ENCODE data around the gene ZDHHC11.
"Not testable (repeated sequence)": the region's sequence is repeated elsewhere in the genome, so short reads cannot be mapped to it uniquely, and the experiment has no call there.

Gene ZDHHC11

DNA sequence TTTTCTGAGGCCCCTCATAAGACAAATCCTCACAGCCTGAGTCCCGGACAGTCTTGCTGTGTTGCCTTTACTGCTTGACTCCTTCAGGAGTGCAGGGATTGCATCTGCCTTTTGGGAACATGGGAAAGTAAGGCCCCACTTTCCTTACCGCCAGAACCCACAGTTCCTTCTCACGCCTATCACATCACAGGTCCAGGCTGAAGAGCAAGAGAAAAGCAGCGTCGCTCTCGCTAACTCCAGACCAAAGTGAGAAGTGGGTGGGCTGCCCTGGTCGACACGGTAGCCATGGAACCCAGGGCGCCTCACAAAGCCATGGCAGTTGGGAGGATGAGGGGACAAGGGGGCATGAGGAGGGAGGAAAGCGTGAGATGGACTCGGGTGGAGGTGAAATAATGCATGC, 7.9 kb upstream of the ZDHHC11 start:
- DNase-seq = no peak

DNA sequence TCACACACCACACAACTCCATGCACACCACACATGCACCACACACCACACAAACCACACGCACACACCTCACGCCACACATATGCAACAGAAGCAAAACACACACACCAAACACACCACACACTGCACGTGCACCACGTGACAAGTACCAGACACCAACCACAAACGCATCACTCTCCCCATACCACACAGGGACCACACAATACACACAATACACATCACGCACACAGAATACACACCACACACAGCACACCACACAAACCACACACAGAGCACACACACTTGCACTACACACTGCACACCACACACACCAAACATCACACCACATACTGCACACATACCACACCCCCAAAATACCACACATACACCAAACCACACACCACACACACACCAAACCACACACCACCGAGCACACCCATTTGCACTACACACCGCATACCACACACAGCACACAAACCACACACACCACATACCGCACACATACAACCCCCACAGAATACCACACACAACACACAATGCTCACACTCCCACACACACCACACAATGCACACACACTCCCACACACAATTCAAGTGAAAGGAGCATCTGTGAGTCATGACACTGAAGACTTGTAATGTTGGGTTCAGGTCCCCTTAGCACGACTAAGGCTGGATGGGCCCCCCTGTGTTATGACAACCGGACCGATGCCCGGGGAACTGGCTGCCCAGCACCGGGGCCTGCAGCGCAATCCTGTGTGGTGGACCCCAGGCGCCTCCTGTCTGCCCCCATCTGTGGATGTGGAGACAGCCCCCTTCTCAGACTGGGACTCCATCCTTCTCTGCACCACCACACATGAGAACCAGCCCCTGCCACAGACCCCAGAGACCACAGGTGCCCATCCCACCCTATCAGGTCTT, 6.0 kb upstream of the ZDHHC11 start:
- no peak for DNase-seq

DNA sequence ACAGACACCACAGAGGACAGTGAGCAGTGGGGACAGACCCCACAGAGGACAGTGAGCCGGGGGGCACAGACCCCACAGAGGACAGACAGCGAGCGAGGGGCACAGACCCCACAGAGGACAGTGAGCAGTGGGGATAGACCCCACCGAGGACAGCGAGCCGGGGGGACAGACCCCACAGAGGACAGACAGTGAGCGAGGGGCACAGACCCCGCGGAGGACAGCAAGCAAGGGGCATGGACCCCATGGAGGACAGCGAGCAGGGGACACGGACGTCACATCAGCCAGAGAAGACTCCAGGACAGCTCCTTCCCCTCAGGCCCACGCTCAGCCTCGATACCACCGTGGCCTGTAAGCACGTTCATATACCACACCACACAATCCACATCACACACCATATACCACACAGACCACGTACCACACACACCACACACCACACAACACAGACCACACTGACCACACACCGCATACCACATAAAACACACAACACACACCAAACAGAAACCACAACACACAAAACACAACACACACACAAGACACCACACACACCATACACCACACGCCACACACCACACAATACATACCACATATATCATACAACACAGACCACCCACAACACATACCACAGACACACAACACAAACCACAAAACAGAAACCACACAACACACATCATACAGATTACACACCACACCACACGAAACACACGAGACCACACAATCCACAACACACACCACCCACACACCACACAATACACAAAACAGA, 5.2 kb upstream of the ZDHHC11 start:
- DNase-seq = no peak

DNA sequence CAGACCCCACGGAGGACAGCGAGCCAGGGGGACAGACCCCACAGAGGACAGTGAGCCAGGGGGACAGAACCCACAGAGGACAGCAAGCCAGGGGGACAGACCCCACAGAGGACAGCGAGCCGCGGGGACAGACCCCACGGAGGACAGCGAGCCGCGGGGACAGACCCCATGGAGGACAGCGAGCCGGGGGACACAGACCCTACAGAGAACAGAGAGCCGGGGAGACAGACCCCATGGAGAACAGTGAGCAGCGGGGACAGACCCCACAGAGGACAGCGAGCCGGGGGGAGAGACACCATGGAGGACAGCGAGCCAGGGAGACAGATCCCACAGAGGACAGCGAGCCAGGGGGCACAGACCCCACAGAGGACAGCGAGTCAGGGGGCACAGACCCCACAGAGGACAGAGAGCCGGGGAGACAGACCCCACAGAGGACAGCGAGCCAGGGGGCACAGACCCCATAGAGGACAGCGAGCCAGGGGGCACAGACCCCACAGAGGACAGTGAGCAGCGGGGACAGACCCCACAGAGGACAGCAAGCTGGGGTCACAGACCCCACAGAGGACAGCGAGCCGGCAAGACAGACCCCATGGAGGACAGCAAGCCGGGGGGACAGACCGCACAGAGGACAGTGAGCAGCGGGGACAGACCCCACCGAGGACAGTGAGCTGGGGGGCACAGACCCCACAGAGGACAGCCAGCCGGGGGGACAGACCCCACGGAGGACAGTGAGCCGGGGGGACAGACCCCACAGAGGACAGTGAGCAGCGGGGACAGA, 4.4 kb upstream of the ZDHHC11 start:
- no peak for DNase-seq

DNA sequence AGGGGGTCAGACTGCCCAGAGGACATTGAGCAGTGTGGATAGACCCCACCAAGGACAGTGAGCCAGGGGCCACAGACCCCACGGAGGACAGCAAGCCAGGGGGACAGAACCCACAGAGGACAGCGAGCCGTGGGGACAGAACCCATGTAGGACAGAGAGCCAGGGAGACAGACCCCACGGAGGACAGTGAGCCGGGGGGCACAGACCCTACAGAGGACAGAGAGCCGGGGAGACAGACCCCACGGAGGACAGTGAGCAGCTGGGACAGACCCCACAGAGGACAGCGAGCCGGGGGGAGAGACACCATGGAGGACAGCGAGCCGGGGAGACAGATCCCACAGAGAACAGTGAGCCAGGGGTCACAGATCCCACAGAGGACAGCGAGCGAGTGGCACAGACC, 3.4 kb upstream of the ZDHHC11 start:
- no peak for DNase-seq

DNA sequence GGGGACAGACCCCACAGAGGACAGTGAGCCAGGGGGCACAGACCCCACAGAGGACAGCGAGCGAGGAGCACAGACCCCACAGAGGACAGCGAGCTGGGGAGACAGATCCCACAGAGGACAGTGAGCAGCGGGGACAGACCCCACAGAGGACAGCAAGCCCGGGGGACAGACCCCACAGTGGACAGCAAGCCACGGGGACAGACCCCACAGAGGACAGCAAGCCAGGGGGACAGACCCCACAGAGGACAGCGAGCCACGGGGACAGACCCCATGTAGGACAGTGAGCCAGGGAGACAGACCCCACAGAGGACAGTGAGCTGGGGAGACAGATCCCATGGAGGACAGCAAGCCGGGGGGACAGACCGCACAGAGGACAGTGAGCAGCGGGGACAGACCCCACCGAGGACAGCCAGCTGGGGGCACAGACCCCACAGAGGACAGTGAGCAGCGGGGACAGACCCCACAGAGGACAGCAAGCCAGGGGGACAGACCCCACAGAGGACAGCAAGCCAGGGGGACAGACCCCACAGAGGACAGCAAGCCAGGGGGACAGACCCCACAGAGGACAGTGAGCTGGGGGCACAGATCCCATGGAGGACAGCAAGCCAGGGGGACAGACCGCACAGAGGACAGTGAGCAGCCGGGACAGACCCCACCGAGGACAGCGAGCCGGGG, 2.8 kb upstream of the ZDHHC11 start:
- not testable (repeated sequence) for DNase-seq

DNA sequence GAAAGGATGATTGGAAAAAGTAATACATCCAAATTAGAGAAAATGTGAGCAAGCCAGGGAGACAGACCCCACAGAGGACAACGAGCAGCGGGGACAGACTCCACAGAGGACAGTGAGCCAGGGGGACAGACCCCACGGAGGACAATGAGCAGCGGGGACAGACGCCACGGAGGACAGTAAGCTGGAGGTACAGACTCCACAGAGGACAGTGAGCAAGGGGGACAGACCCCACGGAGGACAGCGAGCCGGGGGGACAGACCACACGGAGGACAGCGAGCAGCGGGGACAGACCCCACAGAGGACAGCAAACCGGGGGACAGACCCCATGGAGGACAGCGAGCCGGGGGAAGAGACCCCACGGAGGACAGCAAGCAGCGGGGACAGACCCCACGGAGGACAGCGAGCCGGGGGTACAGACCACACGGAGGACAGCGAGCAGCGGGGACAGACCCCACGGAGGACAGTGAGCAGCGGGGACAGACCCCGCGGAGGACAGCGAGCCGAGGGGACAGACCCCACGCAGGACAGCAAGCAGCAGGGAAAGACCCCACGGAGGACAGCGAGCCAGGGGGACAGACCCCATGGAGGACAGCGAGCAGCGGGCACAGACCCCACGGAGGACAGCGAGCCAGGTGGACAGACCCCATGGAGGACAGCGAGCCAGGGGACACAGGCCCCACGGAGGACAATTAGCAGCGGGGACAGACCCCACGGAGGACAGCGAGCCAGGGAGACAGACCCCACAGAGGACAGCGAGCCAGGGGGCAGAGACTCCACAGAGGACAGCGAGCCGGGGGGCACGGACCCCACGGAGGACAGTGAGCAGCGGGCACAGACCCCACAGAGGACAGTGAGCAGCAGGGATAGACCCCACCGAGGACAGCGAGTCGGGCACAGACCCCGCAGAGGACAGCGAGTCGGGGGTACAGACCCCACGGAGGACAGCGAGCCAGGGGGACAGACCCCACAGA, 1.9 kb upstream of the ZDHHC11 start:
- DNase-seq = no peak

DNA sequence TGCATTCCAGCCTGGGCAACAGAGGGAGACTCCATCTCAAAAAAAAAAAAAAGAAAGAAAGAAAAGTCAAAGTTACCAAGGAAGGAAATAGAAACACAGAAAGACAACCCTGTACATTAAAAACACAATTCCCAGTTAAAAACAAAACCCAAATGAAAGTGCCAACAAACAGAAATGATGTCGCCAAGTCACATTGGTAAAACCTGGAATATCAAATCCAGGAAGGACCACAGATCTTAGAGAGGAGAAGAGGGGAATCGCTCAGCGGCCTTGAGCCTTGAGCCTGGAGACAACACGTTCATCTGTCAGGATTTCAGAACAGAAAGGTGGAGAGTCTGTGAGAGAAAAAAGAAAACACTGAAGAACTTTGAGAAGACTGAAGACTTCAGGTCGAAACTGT, 1.2 kb upstream of the ZDHHC11 start:
- DNase-seq = no peak

DNA sequence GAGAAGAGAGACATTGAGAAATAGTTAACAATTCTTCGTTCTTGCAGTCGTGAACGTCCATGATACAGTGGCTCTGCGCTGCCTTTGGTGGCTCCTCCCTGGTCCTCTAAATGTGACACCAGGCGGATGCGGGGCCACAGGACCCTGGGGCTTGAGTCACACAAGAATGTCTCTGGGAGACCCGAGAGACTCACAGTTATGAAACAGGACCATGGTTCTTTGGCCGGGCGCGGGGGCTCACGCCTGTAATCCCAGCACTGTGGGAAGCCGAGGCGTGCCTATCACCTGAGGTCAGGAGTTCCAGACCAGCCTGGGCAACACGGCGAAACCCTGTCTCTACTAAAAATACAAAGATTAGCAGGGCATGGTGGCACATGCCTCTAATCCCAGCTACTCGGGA, 767 bp upstream of the ZDHHC11 start:
- no peak for DNase-seq

DNA sequence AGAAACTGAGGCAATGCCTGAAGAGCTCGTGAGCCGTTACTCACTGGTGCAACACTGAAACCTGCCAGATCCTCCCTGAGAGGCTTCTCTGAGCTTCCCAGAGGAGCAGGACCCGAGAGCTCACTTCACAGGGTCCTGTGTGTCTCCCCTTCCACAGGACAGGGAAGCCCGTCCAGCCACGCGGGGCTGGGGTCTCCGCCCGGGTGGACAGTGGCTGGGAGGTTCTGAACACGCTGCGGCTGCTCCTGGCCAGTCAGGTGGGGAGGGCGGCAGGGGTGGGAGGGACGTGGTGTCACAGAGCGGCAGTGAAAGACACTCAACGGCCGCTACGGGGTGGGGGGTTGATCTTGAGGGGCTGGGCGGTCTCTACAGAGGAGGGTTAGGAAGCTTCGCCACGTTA, 290 bp upstream of the ZDHHC11 start:
- DNase-seq = no peak

DNA sequence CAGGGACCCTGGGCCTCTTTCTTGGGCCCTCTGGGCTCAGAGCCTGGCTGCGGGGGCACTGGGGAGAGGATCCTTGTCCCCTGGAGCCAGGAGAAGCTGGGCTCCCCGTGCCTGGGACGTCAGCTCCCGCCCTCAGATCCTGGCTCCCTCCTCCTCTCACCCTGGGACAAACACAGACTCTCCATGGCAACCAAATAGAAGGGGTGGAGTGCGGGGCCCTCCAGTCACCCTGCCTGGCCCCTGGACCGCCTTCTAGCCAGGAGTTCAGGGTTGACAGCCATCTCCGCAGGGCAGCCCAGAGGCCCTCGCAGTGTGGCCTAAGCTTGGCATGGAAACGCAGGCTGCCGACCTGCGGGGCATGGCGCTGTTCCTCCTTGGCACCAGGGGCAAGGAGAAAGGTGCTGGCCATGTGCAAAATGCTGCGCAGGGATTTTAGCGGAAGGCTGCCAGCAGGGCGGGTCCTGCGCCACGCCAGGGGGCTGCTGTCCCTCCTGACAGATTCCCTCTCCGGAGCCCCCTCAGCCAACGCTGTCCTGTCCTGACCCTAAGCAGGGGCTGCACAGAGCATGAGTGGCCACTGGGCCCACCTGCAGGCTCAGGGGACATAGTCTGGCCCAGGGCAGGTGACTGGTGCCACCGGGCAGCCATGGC, 1.0 kb downstream of the ZDHHC11 start:
- no peak for DNase-seq

DNA sequence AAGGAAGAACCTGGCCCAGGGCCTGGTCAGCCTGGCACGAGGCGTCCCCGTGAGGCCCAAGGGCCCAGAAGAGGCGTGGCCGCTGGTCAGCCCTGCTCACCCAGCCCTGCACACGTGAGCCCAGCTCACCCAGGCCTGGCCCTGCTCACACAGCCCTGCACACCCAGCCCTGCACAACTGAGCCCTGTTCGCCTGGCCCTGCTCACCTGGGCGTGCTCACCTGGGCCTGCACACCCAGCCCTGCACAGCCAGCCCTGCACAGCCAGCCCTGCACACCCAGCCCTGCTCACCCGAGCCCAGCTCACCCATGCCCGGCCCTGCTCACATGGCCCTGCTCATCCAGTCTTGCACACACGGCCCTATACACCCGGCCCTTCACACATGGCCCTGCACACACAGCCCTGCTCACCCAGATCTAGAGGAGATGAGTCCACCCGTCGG, 2.1 kb downstream of the ZDHHC11 start:
- no peak for DNase-seq

DNA sequence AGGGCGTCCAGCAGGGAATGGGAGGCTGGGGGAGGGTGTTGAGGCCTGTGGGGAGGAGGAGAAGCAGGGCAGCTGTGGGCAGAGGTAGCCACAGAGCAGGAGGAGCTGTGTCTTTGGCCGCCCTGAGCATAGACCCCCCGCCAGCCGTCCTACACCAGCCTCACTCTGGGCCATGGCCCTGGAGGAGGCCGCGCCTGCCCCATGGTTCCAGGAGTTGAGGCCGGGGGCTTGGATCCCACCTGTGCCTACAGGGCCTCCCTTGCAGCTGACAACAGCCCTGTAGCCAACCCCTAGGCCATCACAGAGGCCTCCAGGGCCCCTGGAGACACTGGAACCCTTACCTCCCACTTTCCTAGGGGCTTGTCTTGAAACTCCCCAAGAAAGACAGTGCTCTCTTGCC, 3.0 kb downstream of the ZDHHC11 start:
- not testable (repeated sequence) for DNase-seq

DNA sequence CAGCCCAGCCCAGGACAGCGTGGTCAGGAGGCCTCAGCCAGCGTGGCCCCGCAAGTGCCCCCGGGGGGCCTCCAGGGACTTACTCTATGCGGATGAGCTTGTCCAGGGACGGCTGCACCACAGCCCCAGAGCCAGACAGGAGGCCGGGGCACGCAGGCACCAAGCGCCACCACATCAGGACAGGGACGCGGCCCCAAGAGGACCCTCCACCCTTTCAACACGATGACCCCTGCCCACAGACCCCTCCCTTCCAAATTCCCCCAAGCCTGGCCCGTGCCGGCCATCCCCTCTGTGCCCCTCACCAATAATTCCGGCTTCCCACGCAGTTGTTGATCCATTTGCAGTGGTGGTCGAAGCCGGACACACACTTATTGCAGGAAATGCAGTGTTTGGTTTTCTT, 3.6 kb downstream of the ZDHHC11 start:
- not testable (repeated sequence) for DNase-seq

DNA sequence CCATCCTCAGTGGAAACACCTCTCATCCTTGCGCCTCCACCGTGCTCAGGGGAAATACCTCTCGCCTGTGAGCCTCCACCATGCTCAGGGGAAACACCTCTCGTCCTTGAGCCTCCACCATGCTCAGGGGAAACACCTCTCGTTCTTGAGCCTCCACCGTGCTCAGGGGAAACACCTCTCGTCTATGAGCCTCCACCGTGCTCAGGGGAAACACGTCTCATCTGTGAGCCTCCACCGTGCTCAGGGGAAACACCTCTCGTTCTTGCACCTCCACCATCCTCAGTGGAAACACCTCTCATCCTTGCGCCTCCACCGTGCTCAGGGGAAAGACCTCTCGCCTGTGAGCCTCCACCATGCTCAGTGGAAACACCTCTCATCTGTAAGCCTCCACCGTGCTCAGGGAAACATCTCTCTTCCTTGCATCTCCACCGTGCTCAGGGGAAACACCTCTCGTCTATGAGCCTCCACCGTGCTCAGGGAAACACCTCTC, 4.1 kb downstream of the ZDHHC11 start:
- DNase-seq = not testable (repeated sequence)

DNA sequence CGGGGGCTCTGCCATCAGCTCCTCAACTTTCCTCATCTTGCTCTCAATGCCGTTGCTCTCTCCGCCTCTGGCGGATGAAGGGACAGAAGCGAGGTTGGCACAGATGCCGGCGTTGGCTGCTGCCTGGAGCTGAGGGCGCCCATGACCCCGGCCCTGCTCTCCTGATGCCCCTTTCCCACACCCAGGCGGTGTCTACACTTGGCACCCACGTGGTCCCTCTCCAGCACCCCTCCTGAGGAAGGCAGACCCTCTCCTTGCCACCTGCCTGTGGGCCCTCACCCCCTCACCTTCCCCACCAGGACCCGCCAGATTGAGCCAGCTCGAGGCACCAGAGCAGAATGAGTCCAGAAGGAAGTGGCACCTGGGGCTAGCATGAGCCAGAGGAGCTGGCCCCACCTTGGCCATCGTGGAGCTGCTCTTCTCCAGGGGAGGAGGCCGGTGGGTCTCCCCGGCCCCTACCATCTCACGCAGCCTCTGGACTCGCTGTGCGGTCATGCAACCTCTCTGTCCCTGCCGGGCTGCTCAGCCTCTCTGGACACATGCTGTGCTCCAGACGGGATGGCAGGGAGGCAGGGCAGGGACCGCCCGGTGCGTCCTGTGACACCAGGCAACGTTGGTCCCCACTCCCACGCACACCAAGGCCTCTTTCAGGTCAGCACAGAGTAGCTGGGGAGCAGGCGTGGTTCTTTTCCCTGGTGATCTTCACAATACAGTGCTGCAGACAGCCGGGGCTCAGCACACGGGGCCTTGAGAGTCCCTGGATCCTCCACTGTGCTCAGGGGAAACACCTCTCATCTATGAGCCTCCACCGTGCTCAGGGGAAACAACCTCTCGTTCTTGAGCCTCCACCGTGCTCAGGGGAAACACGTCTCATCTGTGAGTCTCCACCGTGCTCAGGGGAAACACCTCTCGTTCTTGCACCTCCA, 4.8 kb downstream of the ZDHHC11 start:
- not testable (repeated sequence) for DNase-seq

DNA sequence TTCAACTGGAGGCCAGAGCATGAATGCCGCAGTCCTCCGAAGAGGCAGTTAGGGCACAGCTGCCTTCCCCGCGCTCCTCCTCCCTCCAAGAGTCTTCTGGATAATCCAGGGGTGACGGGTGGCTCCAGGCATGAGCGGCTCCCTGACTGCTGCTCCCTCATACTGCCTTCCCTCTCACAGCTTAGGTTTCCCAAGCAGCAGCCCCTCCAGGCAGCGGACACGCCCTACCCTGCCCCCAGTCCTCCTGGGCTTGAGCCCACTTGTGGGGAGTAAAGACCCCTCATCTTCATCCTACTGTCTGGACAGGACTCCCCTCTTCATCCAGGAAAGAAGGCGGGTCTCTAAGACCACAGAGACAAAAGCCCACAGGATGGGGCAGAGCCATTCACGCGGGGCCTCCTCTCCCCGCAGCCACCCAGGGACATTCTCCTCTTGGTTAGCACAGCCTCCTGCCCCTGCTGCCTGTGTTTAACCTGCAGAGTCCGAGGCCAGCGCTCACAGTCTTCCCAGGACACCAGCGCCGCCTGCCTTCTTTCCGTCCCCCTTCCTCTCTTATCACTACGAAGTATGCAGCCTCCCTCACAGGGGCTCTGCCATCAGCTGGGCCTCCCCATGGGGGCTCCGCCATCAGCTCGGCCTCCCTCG, 5.6 kb downstream of the ZDHHC11 start:
- DNase-seq = not testable (repeated sequence)

DNA sequence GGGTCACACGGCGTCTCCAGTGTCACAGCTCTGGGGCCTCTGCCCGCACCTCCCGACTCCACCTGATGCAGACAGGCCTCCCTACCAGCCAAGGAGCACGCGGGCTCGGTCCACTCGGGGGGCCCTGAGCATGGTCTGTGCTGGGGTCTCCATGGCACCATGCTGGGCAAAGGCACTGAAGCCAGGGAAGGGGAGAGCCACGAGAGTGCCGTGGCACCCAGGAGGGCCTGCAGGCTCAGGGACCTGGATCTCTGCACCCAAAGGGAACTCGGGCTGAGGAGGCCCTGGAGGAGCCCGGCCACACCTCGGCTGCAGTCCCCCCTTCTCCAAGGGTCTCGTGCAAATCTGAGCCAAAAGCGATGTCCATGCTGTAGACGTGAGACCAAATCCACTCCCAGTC, 6.4 kb downstream of the ZDHHC11 start:
- DNase-seq = not testable (repeated sequence)

DNA sequence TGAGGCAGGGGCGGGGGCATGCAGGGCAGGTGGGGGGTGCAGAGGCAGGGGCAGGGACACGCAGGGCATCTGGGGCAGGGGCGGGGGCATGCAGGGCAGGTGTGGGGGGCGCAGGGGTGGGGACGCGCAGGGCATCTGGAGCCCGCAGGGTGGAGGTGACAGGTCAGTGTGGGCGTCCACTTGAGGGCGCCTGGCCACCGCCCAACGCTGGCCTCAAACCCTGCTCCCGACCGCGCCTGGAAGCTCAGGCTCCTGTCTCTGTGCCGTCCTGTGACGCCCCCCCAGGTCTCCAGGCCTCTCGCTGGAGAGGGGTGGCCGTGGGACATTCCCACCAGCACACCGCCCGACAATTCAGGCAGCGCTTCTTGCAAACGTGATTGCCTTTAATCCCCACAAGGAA, 6.9 kb downstream of the ZDHHC11 start:
- not testable (repeated sequence) for DNase-seq

Measured in KG1 (cell line).